HCT116 (cell line): Measurements from ENCODE around the gene JOSD1. TPM values are rescaled to one million over a fixed set of nuclear protein-coding genes. Genes with fewer than 3 reads are reported as not detected.

Experiments
- ATAC-seq: fragments of 200-7000 bp; cut with Tn5 transposase; 2 replicates; pipeline ENCODE4 v1.9.1; 2020; ENCODE audit warnings: mild to moderate bottlenecking, moderate library complexity
- BruUV-seq: library from RNA; stranded (reverse); fragments of 400-500 nt; replicated peaks from 2 replicates; lab custom pipeline; 2021; lab: Mats Ljungman, UMichigan
- CTCF ChIA-PET: fragments of 300-600 bp; sonication (Branson Sonifier 250); formaldehyde crosslinking; loops from one replicate; lab custom pipeline; 2021; ENCODE audit warnings: antibody characterized with exemption; lab: Charles Lee
- POLR2A ChIA-PET: fragments of 300-600, 350-600 bp; sonication (Branson Sonifier 250); formaldehyde crosslinking; loops from one replicate; lab custom pipeline; 2021; ENCODE audit warnings: antibody characterized with exemption; lab: Charles Lee
- RAD21 ChIA-PET, 2 experiments: fragments of 300-600 bp; sonication (Branson Sonifier 250); formaldehyde crosslinking; loops; one replicate each; lab custom pipeline; 2023; ENCODE audit warnings: low total read pairs in 2 of 2; ENCODE audit not compliant: uncharacterized antibody in 2 of 2, unreplicated experiment in 2 of 2, low non-redundant PET in 1 of 2; lab: Charles Lee
- DNase-seq: peaks from one replicate; pipeline ENCODE4 v3.0.0-alpha.2; 2010; ENCODE audit warnings: low read depth, low spot score
- H2AFZ ChIP-seq: fragments of 200-600 bp; shearing (Covaris generic), sonication (generic); 2 replicates; pipeline ENCODE4 v1.6.1; 2017; ENCODE audit warnings: low read depth, mixed run types, mixed read lengths, antibody characterized with exemption, low read length; ENCODE audit not compliant: poor library complexity, severe bottlenecking
- H3K27ac ChIP-seq: 2 replicates; pipeline ENCODE4 v1.5.1; 2012; ENCODE audit warnings: low read depth, low read length
- H3K27me3 ChIP-seq: fragments of 200-600 bp; sonication (generic); 2 replicates; pipeline ENCODE4 v1.6.1; 2016; ENCODE audit warnings: mixed run types, low read length, mixed read lengths; ENCODE audit not compliant: insufficient read depth
- H3K36me3 ChIP-seq, 2 experiments: fragments of 200-500 bp in 1 of 2; fragments of 200-600 bp in 1 of 2; sonication (Bioruptor generic) in 1 of 2; sonication (generic) in 1 of 2; 2 replicates each; pipeline versions ENCODE4 v1.5.1 to v1.6.1; 2014 to 2016; ENCODE audit warnings: low read length in 2 of 2, inconsistent platforms in 1 of 2, mixed read lengths in 1 of 2, mixed run types in 1 of 2; ENCODE audit not compliant: insufficient read depth in 2 of 2, control insufficient read depth in 1 of 2
- H3K4me1 ChIP-seq, 2 experiments: fragments of 200-600 bp in 1 of 2; sonication (generic) in 1 of 2; 2 replicates each; pipeline versions ENCODE4 v1.5.1 to v1.6.1; 2012 to 2017; ENCODE audit warnings: low read length in 2 of 2, inconsistent platforms in 1 of 2, mild to moderate bottlenecking in 1 of 2, mixed read lengths in 1 of 2, mixed run types in 1 of 2, moderate library complexity in 1 of 2; ENCODE audit not compliant: insufficient read depth in 2 of 2, control insufficient read depth in 1 of 2
- H3K4me2 ChIP-seq: fragments of 200-600 bp; sonication (generic); 2 replicates; pipeline ENCODE4 v1.6.1; 2017; ENCODE audit warnings: mixed run types, low read length, mixed read lengths
- H3K4me3 ChIP-seq, 2 experiments: fragments of 200-600 bp in 1 of 2; sonication (generic) in 1 of 2; replicated peaks in 1 of 2; 2 replicates each; pipeline ENCODE4 v1.5.1; 2011 to 2016; ENCODE audit warnings: low read length in 2 of 2, control low read depth in 1 of 2, low read depth in 1 of 2, mild to moderate bottlenecking in 1 of 2, mixed read lengths in 1 of 2, mixed run types in 1 of 2
- H3K79me2 ChIP-seq: fragments of 200-600 bp; sonication (generic); 2 replicates; pipeline ENCODE4 v1.6.1; 2017; ENCODE audit warnings: mild to moderate bottlenecking, mixed run types, low read length, moderate library complexity, mixed read lengths; ENCODE audit not compliant: insufficient read depth
- H3K9ac ChIP-seq: fragments of 200-600 bp; sonication (generic); 2 replicates; pipeline ENCODE4 v1.6.1; 2016; ENCODE audit warnings: low read length, mixed read lengths
- H3K9me2 ChIP-seq: fragments of 200-600 bp; sonication (generic), shearing (Covaris generic); 2 replicates; pipeline ENCODE4 v1.6.1; 2017; ENCODE audit warnings: mixed run types, mild to moderate bottlenecking, moderate library complexity; ENCODE audit not compliant: insufficient read depth
- H3K9me3 ChIP-seq, 2 experiments: fragments of 200-500 bp in 1 of 2; fragments of 200-600 bp in 1 of 2; sonication (Bioruptor generic) in 1 of 2; sonication (generic) in 1 of 2; 2 replicates each; pipeline ENCODE4 v1.6.1; 2014 to 2017; ENCODE audit warnings: low read length in 2 of 2, mixed read lengths in 2 of 2, inconsistent platforms in 1 of 2, low read depth in 1 of 2, mild to moderate bottlenecking in 1 of 2, mixed run types in 1 of 2, moderate library complexity in 1 of 2; ENCODE audit not compliant: control insufficient read depth in 1 of 2, insufficient read depth in 1 of 2
- H4K20me1 ChIP-seq: fragments of 200-600 bp; sonication (generic), shearing (Covaris generic); 2 replicates; pipeline ENCODE4 v1.6.1; 2017; ENCODE audit warnings: mixed run types, mild to moderate bottlenecking, moderate library complexity; ENCODE audit not compliant: insufficient read depth
- ATF3 ChIP-seq: IDR thresholded peaks from 2 replicates; pipeline ENCODE4 v1.6.1; 2012
- CBX3 ChIP-seq: IDR thresholded peaks from 2 replicates; pipeline ENCODE4 v1.6.1; 2012; ENCODE audit warnings: low read depth
- EGR1 ChIP-seq: IDR thresholded peaks from 2 replicates; pipeline ENCODE4 v1.6.1; 2012; ENCODE audit warnings: low read depth
- ELF1 ChIP-seq: IDR thresholded peaks from 2 replicates; pipeline ENCODE4 v1.6.1; 2012; ENCODE audit warnings: low read depth, borderline replicate concordance
- EZH2 ChIP-seq: fragments of 200-600 bp; sonication (generic); IDR thresholded peaks from 2 replicates; pipeline ENCODE4 v1.6.1; 2017; ENCODE audit warnings: antibody characterized with exemption, mixed run types
- EZH2phosphoT487 ChIP-seq: fragments of 200-600 bp; IDR thresholded peaks from 2 replicates; pipeline ENCODE4 v1.6.1; 2018; ENCODE audit warnings: antibody characterized with exemption, borderline replicate concordance
- FOSL1 ChIP-seq: IDR thresholded peaks from 2 replicates; pipeline ENCODE4 v1.6.1; 2012; ENCODE audit warnings: low read depth
- MAX ChIP-seq: IDR thresholded peaks from 2 replicates; pipeline ENCODE4 v1.6.1; 2012
- POLR2A ChIP-seq: IDR thresholded peaks from 2 replicates; pipeline ENCODE4 v1.7.0; 2011; ENCODE audit warnings: borderline replicate concordance; ENCODE audit not compliant: insufficient read depth, insufficient read length; ENCODE audit errors: extremely low read depth
- RAD21 ChIP-seq: IDR thresholded peaks from 2 replicates; pipeline ENCODE4 v1.6.1; 2012; ENCODE audit warnings: low read depth, mild to moderate bottlenecking
- REST ChIP-seq: IDR thresholded peaks from 2 replicates; pipeline ENCODE4 v1.6.1; 2012; ENCODE audit warnings: low read depth
- SIN3A ChIP-seq: IDR thresholded peaks from 2 replicates; pipeline ENCODE4 v1.6.1; 2012; ENCODE audit warnings: low read depth
- SRF ChIP-seq: IDR thresholded peaks from 2 replicates; pipeline ENCODE4 v1.6.1; 2012; ENCODE audit warnings: low read depth
- TCF7L2 ChIP-seq: IDR thresholded peaks from 2 replicates; pipeline ENCODE4 v1.7.0; 2011; ENCODE audit warnings: borderline replicate concordance, inconsistent platforms; ENCODE audit not compliant: insufficient read depth, insufficient read length; ENCODE audit errors: extremely low read depth
- YY1 ChIP-seq: IDR thresholded peaks from 2 replicates; pipeline ENCODE4 v1.6.1; 2011; ENCODE audit warnings: low read length, low read depth, moderate library complexity, mild to moderate bottlenecking; ENCODE audit not compliant: insufficient replicate concordance; ENCODE audit errors: extremely low read depth
- ZBTB33 ChIP-seq: IDR thresholded peaks from 2 replicates; pipeline ENCODE4 v1.6.1; 2011; ENCODE audit warnings: mild to moderate bottlenecking, low read length, moderate library complexity; ENCODE audit not compliant: insufficient replicate concordance; ENCODE audit errors: extremely low read depth
- ZNF274 ChIP-seq: fragments of 200-500 bp; sonication (Bioruptor generic); IDR thresholded peaks from 2 replicates; pipeline ENCODE4 v1.6.1; 2014; ENCODE audit warnings: mild to moderate bottlenecking, low read depth, low read length, inconsistent platforms
- intact Hi-C: fragments of 100-400 bp; cut with micrococcal nuclease; formaldehyde crosslinking; loops from 2 replicates; pipeline ENCODE4 v1.10.0; 2022
- total RNA-seq: library from RNA; stranded (reverse); gene quantifications from one replicate; pipeline ENCODE4 v1.2.1, GENCODE V29; 2021; ENCODE audit not compliant: unreplicated experiment

JOSD1 gene
- total RNA-seq, 1 experiment from 2014 or later: 67.3 TPM

- H3K9ac ChIP-seq: no peak overlapping the region
- RAD21 ChIA-PET: no interaction called here
- CTCF ChIA-PET: no interaction called here
- no peak overlapping the region for H3K4me3 ChIP-seq
- ATAC-seq (no peak), DNase-seq (no peak)
- H3K4me2 ChIP-seq: no peak overlapping the region
- H3K9me3 ChIP-seq: no peaks in the 10 kb centered on the region
- POLR2A ChIA-PET: interaction anchor here (4.0 kb wide), 1 partner anchor 11 kb away, joined by 26 read pairs; the partner anchor contains the start of gene TOMM22
- intact Hi-C loops: no loop called here
- 0 out of 2 replicates have a peak, but pooled peaks cover 13% of the 10 kb centered on the region for H4K20me1 ChIP-seq
- H2AFZ ChIP-seq: no peak overlapping the region
- peaks cover 96% of the 10 kb centered on the region for H3K79me2 ChIP-seq
- peaks cover 2 to 36% of the 10 kb centered on the region in 2 experiments; a peak in 2 of 4 replicates for H3K36me3 ChIP-seq
- H3K27ac ChIP-seq: no peak overlapping the region
- H3K9me2 ChIP-seq: no peaks in the 10 kb centered on the region
- H3K4me1 ChIP-seq: peaks cover 21 to 44% of the 10 kb centered on the region in 2 experiments
- no TSS peak for BruUV-seq
- H3K27me3 ChIP-seq: no peaks in the 10 kb centered on the region
- no peak for TF ChIP-seq FOSL1
- no peak for TF ChIP-seq ZNF274
- TF ChIP-seq RAD21: no peak
- TF ChIP-seq EZH2: no peak
- TF ChIP-seq SRF: no peak
- no peak for TF ChIP-seq ELF1
- TF ChIP-seq EZH2phosphoT487: no peak
- TF ChIP-seq REST: no peak
- no peak for TF ChIP-seq EGR1
- TF ChIP-seq MAX: no peak
- no peak for TF ChIP-seq CBX3
- no peak for TF ChIP-seq ZBTB33
- no peak for TF ChIP-seq SIN3A
- no peak for TF ChIP-seq POLR2A
- TF ChIP-seq ATF3: no peak
- TF ChIP-seq TCF7L2: no peak
- TF ChIP-seq YY1: no peak
Measured at GRCh38 chr22:38694049-38694448, 6.7 kb downstream of the JOSD1 start.
